ENCODE measurements around the gene PWP2. TPM values are rescaled to one million over a fixed set of nuclear protein-coding genes. Genes with fewer than 3 reads are reported as not detected.

Gene PWP2
- total RNA-seq, 1 donor from 2014 or later, result 9.9 TPM

DNA sequence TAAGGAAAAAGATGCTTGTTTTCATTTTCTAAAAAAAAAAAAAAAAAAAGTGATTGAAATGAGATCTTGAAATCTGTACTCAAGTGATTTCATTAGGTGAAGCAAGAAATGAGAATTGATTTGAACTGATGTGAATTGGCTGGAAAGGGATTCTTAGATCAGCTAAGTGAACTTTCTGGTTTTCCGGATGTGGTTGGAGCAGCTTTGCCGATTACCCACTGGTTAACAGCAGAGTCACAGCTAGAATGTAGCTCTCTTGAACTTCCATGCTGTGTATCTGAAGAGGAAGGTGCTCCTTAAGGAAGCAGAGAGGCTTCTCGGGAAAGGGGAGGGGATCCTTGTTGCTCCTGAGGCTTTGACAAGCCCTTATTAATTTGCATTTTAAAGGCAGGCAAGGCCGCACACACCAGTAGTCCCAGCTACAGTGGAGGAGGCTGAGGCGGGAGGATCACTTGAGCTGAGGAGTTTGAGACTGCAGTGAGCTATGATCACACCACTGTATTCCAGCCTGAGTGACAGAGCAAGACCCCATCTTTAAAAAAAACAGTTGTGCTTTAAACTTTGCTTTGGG lies 28.7 kb upstream of the PWP2 start:
- TF ChIP-seq, protein P1, sequence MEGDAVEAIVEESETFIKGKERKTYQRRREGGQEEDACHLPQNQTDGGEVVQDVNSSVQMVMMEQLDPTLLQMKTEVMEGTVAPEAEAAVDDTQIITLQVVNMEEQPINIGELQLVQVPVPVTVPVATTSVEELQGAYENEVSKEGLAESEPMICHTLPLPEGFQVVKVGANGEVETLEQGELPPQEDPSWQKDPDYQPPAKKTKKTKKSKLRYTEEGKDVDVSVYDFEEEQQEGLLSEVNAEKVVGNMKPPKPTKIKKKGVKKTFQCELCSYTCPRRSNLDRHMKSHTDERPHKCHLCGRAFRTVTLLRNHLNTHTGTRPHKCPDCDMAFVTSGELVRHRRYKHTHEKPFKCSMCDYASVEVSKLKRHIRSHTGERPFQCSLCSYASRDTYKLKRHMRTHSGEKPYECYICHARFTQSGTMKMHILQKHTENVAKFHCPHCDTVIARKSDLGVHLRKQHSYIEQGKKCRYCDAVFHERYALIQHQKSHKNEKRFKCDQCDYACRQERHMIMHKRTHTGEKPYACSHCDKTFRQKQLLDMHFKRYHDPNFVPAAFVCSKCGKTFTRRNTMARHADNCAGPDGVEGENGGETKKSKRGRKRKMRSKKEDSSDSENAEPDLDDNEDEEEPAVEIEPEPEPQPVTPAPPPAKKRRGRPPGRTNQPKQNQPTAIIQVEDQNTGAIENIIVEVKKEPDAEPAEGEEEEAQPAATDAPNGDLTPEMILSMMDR (IDR thresholded peaks at IDR 0.05), result no peak
- peaks cover 96% of the 10 kb centered on the region for H3K36me3 ChIP-seq

DNA sequence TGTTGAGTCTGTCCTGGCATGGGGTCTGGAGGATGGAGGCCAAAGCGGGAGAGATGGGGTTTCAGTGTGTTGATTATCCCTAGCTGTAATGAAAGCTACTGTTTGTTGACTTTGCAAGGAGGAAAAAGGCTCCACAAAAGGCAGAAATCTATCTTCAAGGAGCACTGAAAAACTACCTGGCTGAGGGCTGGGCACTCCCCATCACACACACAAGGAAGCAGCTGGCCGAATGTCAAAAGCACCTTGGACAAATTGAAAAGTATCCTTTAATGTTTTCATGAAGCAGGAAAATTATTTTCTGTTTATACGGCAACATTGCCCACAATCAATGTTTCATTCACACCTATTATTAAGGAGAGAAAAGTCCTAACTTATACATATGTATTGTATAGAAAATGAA lies 27.8 kb upstream of the PWP2 start:
- Histone ChIP-seq H3K27me3 (no peaks in the 10 kb centered on the region), H3K4me1 (peaks cover 4% of the 10 kb centered on the region), H3K27ac (no peak overlapping the region), H3K4me3 (no peak overlapping the region), H3K36me3 (peaks cover 99% of the 10 kb centered on the region), H3K9me3 (no peaks in the 10 kb centered on the region)
- DNase-seq (no peak), ATAC-seq (no peak)
- TF ChIP-seq, protein P1 (IDR thresholded peaks at IDR 0.05), result no peak
- intact Hi-C loops (cut with DNase I), result no loop called here

More for the DNA sequence above, 28.7 kb upstream of the PWP2 start:
- ATAC-seq (no peak), DNase-seq (no peak)
- Histone ChIP-seq H3K4me1 (no peaks in the 10 kb centered on the region), H3K27ac (no peak overlapping the region), H3K4me3 (no peak overlapping the region), H3K9me3 (no peaks in the 10 kb centered on the region), H3K27me3 (no peaks in the 10 kb centered on the region)
- intact Hi-C loops (cut with DNase I), result no loop called here

DNA sequence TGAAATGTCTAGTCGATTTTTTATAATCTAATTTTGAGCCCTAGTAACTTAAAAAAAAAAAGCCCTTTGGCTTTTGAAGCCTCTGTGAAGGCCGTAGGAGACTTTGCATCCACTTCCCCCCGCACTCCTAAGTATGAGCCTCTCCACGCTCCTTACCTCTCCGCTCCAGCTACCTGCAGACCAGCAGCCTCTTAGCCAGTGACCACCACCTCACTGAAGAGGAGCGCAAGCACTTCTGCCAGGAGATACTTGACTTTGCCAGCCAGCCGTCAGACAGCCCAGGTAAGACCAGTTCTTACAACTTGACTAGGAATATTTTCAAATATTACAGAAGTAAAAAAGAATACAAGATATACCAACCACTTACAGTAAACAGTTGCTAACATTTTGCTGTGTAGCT lies 27.4 kb upstream of the PWP2 start:
- DNase-seq, result no peak
- H3K27me3 ChIP-seq, result no peaks in the 10 kb centered on the region
- TF ChIP-seq, protein P1 (IDR thresholded peaks at IDR 0.05), result no peak
- peaks cover 99% of the 10 kb centered on the region for H3K36me3 ChIP-seq
- H3K9me3 ChIP-seq, result no peaks in the 10 kb centered on the region
- intact Hi-C loops (cut with DNase I), result no loop called here
- H3K4me1 ChIP-seq, result peaks cover 8% of the 10 kb centered on the region
- ATAC-seq, result peak; percentile 11
- H3K4me3 ChIP-seq, result no peak overlapping the region
- H3K27ac ChIP-seq, result no peak overlapping the region

DNA sequence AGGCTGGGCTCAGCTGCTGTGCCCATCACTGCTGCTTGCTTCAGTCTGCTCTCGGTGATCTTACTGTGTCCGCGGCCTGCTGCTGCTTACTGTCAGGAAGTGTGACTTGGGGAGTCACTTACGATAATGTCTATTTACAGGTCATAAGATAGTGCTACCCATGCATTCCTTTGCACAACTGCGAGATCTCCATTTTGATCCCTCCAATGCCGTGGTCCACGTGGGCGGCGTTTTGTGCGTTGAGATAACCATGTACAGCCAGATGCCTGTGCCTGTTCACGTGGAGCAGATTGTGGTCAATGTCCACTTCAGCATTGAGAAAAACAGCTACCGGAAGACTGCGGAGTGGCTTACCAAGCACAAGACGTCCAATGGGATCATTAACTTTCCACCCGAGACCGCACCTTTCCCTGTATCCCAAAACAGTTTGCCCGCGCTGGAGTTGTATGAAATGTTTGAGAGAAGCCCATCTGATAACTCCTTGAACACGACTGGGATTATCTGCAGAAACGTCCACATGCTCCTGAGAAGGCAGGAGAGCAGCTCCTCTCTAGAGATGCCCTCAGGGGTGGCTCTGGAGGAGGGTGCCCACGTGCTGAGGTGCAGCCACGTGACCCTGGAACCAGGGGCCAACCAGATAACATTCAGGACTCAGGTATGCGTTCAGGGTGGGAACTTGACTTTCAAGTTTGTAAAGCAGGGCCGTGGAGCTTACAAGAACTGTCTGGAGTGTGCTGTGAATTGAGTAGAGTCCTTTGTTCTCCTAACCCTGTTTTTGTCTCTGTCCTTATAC lies 24.4 kb upstream of the PWP2 start:
- H3K4me3 ChIP-seq, result no peak overlapping the region
- DNase-seq, result peak; percentile 47
- peak overlapping the region; percentile 43 for H3K27ac ChIP-seq
- peaks cover 88% of the 10 kb centered on the region for H3K36me3 ChIP-seq
- peak; percentile 51 for ATAC-seq
- intact Hi-C loops (cut with DNase I), result no loop called here
- TF ChIP-seq, protein P1 (IDR thresholded peaks at IDR 0.05), result no peak
- no peaks in the 10 kb centered on the region for H3K9me3 ChIP-seq
- peaks cover 26% of the 10 kb centered on the region for H3K4me1 ChIP-seq
- no peaks in the 10 kb centered on the region for H3K27me3 ChIP-seq

DNA sequence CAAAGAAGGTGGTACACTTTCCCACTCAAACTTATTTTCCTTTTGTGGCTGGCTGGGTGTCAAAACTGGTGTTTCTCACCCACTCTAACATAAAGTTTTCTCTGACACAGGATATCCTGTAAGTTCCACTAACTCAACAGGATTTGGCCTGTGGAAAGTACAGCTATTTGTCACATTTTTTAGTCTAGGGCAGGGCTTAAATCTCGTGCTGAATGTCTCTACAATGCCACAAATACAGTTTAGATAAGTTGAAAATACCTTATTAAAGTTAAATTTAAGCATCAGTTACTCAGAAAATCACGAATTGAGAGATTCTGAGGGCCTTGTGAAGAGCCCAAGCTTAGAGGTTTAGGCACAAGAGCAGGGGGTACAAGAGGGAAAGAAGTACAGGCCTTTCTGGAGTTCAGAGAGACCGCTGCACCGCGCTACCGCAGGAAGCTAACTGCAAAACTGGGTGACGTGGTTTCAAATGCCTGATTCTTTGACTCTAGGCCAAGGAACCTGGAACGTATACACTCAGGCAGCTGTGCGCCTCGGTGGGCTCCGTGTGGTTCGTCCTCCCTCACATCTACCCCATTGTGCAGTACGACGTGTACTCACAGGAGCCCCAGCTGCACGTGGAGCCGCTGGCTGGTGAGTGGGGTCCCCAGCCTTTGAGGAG lies 23.4 kb upstream of the PWP2 start:
- peaks cover 88% of the 10 kb centered on the region for H3K36me3 ChIP-seq
- TF ChIP-seq, protein P1 (IDR thresholded peaks at IDR 0.05), result no peak
- DNase-seq (peak; percentile 57), ATAC-seq (peak; percentile 20)
- H3K4me3 ChIP-seq, result peak overlapping the region; percentile 6
- no peaks in the 10 kb centered on the region for H3K9me3 ChIP-seq
- H3K27me3 ChIP-seq, result no peaks in the 10 kb centered on the region
- H3K4me1 ChIP-seq, result peaks cover 27% of the 10 kb centered on the region
- intact Hi-C loops (cut with DNase I), result no loop called here
- H3K27ac ChIP-seq, result peak overlapping the region; percentile 80

All from upper lobe of right lung (tissue), 1 donor.